ENCODE measurements around the gene TTC34.

TTC34 gene

DNA sequence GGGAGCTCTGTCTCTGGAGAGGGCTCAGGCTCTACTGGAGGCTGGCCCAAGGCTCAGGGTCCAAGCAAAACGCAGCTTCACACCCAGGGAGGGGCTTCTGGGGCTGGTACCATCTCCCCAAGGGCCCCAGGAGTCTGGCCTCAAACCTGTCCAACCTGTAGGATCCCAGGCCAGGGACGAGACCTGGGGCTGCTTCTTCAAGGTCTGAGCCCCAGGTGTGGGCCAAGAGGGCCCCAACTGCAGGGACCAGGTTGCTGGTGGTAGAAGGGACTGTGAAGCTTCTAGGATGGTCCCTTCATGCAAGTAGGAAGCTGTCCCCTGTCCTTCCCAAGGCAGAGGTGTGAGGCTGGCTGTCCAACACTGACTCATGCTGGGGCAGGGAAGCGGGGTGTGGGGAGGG is 160.9 kb downstream of the TTC34 start:
- Mint-ChIP-seq H3K36me3 (peaks cover 1% of the 10 kb centered on the region), H3K9me3 (peaks cover 4% of the 10 kb centered on the region), H3K4me1 (peaks cover 15% of the 10 kb centered on the region), H3K27ac (no peak overlapping the region), H3K27me3 (no peaks in the 10 kb centered on the region), H3K4me3 (peak overlapping the region; percentile 37)
- DNase-seq (ENCODE audit: low spot score in 2 of 2) (no peak), ATAC-seq (ENCODE audit: low read depth) (no peak)

DNA sequence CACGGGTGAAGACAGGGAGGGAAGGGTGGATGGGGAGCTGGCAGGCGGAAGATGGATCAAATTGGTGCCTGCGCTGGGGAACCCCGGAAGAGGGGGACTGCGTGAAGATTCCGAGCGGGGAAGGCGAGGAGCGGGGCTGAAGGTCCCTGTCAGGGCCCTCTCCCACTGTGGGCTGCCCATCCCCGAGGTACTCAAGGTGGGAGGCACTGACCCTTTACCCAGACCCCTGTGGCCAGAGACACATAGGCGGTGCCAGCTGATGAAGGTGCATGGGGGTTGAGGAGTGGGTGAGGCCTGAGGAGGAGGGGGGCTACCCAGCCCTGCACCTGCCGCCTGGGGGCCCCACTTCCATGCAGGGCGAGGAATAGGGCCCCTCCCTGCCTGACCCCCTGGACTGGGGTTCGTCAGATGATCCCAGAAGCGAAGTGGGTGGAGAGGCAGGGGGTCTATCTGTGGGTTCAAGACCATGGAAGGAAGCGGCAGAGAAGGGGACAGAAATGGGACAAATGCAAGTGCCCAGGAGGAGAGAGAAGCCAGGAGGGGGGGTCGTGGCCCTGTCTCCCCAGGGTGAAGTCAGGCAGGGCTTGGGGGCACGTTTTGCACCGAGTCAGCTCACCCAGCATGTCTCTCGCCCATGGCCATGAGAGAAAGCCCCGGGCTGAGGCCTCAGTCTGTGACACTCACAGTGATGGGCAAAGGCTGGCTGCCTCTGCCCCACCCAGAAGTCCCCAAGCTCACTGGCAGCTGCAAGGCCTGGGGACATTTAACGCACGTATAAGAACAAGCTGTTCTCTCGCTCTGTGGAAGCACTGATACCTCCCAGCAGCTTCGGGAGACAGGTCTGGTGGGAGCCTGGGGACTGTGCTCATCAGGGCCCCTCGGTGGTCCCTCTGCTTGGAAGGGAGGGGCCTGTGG is 161.6 kb downstream of the TTC34 start:
- Mint-ChIP-seq H3K27ac (peak overlapping the region; percentile 24), H3K36me3 (peaks cover 1% of the 10 kb centered on the region), H3K9me3 (peaks cover 4% of the 10 kb centered on the region), H3K27me3 (no peaks in the 10 kb centered on the region), H3K4me3 (peak overlapping the region; percentile 58), H3K4me1 (peaks cover 15% of the 10 kb centered on the region)
- ATAC-seq (ENCODE audit: low read depth) = no peak
- DNase-seq (ENCODE audit: low spot score in 2 of 2) = no peak

DNA sequence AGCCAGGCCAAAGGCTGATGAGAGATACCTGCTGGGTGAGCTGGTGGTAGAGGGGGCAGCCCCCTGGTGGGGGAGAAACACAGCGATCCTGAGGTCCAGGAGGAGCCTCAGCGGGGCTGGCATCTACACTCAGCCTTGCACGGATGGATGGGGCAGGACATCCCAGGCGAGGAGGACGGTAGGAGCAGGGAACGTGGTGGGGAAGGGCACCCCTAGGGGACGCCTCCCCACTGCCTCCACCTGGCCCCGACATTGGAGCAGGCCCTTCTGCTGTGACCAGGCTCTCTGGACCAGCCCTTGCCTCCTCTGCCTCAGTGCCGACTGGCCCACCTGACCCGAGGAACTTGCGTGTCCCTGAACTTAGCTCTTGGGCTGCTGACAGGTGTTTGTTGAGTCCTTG is 162.3 kb downstream of the TTC34 start:
- H3K27ac Mint-ChIP-seq = peak overlapping the region; percentile 24

DNA sequence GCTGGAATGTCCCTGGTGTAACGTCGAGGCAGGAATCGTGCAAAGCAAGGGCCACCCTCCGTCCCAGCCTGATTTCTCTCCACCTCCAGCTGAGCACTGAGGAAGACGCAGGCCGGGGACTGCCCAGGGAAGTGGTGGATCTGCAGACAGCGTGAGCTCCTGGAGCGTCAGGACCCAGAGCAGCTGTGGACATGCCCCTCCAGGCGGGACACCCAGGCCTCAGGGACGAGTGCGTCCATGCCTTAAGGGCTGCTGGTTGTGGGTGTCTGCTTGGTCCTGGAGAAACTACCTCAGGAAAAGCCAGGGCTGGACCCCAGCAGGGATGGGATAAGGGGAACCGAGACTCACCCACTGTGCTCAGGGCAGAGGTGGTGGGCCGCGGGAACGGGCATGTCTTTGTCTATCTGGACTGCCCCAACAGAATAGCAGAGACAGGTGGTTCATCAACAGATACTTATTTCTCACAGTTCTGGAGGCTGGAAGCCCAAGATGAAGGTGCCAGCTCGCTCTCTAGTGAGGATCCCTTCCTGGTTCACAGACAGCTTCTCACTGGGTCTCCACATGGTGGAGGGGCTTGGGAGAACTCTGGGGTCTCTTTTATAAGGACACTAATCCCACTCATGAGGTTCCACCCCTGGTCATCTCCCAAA is 162.9 kb downstream of the TTC34 start:
- ATAC-seq (ENCODE audit: low read depth) = no peak
- Mint-ChIP-seq H3K4me1 (peaks cover 11% of the 10 kb centered on the region), H3K36me3 (peaks cover 1% of the 10 kb centered on the region), H3K27ac (peak overlapping the region; percentile 24), H3K9me3 (peaks cover 4% of the 10 kb centered on the region), H3K27me3 (peaks cover 2% of the 10 kb centered on the region), H3K4me3 (no peak overlapping the region)
- no peak for DNase-seq (ENCODE audit: low spot score in 2 of 2)

More for the DNA sequence above, 162.3 kb downstream of the TTC34 start:
- ATAC-seq (ENCODE audit: low read depth) = no peak
- H3K9me3 Mint-ChIP-seq = peaks cover 4% of the 10 kb centered on the region
- DNase-seq (ENCODE audit: low spot score in 2 of 2) = no peak
- H3K4me1 Mint-ChIP-seq = peaks cover 15% of the 10 kb centered on the region
- H3K4me3 Mint-ChIP-seq = no peak overlapping the region
- peaks cover 2% of the 10 kb centered on the region for H3K27me3 Mint-ChIP-seq
- H3K36me3 Mint-ChIP-seq = peaks cover 1% of the 10 kb centered on the region

DNA sequence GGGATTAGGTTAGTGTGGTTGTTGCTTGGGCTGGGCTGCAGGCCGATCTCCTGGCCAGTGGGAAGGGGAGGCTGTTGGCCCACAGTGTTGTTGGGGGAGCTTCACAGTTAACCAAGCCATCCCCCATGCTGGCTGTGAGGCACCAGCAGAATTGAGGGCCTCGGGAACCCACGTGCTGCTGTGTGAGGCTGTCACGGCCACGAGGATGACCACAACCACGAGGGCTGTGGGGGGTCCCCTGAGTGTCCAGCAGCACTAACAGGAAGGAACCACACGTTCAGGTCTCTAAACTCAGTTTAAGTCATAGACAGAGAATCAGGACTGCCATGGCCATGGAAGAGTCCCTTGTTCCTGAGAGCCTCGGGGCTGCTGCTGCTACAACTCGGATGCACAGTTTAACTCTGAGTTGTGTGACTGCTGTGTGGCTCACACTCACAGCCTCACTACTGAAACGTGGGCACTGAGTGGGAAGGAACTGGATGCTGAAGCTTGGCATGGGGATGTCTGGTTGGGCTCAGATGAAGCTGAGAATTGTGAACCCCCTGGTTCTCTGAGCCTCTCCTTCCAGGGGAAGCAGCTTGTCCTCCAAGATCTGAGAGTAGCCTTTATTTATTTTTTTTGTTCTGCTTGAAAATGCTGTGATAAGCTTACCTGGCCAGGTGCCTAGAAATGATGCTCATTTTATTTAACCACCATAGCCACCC is 163.9 kb downstream of the TTC34 start:
- Mint-ChIP-seq H3K27me3 (peaks cover 4% of the 10 kb centered on the region), H3K9me3 (peaks cover 4% of the 10 kb centered on the region), H3K27ac (no peak overlapping the region), H3K36me3 (peaks cover 1% of the 10 kb centered on the region), H3K4me1 (peaks cover 9% of the 10 kb centered on the region), H3K4me3 (no peak overlapping the region)
- ATAC-seq (ENCODE audit: low read depth) (no peak), DNase-seq (ENCODE audit: low spot score in 2 of 2) (no peak)

DNA sequence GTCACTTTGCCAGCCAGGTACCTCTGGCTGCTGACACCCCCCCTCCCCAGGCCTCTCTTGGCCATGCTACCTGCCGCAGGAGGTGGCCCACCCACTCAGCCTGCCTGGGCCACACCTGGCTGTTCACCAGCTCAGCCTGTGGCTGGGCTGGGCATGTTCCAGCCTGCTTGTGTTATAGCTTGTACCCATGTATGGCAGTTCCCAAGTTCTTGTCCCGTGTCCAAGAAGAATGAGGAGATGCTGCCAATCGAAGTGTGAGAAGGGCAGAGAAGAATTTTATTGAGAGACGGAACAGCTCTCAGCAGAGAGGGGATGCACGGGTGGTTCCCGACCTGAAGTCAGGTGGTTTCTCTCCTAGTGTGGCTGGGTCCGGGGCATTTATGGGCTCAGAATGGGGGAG is 164.8 kb downstream of the TTC34 start:
- ATAC-seq (ENCODE audit: low read depth) = no peak
- Mint-ChIP-seq H3K27ac (no peak overlapping the region), H3K9me3 (peaks cover 4% of the 10 kb centered on the region), H3K4me3 (no peak overlapping the region), H3K36me3 (peaks cover 1% of the 10 kb centered on the region), H3K27me3 (peaks cover 9% of the 10 kb centered on the region), H3K4me1 (peaks cover 4% of the 10 kb centered on the region)
- no peak for DNase-seq (ENCODE audit: low spot score in 2 of 2)

DNA sequence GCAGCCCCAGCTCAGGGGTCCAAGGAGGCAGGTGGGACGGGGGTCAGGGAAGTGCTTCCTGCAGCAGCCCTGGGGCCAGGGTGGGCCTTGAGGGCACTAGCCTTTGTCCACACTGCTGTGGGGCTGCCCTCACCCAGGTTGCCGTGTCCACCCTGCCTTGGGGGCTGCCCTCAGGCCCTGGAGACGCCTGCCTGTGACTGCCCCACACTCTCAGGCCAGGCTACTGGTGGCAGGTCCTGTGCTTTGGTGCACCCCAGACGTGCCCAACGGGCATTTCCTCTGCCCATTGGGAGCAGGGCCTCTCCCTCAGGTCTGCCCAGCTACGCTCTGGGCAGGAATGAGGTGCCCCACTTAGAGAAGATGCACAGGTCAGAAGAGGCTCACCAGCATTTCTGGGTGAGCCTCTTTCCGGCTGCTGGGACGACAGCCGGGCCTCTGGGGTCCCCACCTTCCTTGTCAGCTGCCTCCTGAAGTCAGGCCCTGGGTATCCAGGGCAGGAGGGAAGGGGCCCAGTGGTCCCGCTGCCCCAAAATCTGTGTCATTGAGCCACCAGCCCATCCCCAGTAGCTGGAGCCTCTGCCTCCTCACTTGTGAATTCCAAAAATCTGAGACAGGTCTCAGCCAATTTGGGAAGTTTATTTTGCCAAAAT is 166.0 kb downstream of the TTC34 start:
- DNase-seq (ENCODE audit: low spot score in 2 of 2) (no peak), ATAC-seq (ENCODE audit: low read depth) (no peak)
- H3K4me3 Mint-ChIP-seq = no peak overlapping the region
- no peak overlapping the region for H3K27ac Mint-ChIP-seq
- peaks cover 4% of the 10 kb centered on the region for H3K9me3 Mint-ChIP-seq
- peaks cover 4% of the 10 kb centered on the region for H3K4me1 Mint-ChIP-seq
- peaks cover 1% of the 10 kb centered on the region for H3K36me3 Mint-ChIP-seq
- H3K27me3 Mint-ChIP-seq = peaks cover 15% of the 10 kb centered on the region

DNA sequence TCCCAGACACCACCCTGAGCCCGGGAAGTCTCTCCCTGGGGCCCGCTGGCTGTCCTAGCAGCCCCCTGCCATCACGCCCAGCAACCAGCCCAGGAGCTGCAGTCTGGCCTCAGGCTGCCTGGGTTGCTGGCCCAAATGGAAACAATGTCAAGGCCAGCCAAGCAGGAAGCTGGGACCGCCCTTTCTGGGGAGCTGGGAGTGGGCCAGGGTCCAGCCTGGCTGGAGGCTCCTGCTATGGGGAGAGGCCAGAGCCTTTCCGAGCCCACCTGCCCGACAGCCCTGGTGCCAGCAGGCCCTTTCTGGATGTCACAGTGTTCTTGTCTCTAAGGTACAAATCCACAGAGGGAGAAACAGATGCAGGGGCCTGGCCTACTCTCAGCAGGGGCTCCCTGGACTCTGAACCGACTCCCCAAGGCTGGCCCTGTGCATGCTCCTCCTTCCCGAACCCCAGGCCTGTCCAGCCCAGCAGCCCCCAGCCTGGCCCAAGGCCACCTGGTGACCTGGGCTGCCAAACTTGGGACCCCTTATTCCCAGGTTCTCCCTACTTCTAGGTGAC is 167.5 kb downstream of the TTC34 start:
- DNase-seq (ENCODE audit: low spot score in 2 of 2) (no peak), ATAC-seq (ENCODE audit: low read depth) (no peak)
- peaks cover 1% of the 10 kb centered on the region for H3K36me3 Mint-ChIP-seq
- H3K4me1 Mint-ChIP-seq = no peaks in the 10 kb centered on the region
- H3K4me3 Mint-ChIP-seq = no peak overlapping the region
- H3K27ac Mint-ChIP-seq = no peak overlapping the region
- H3K9me3 Mint-ChIP-seq = peaks cover 4% of the 10 kb centered on the region
- peaks cover 15% of the 10 kb centered on the region for H3K27me3 Mint-ChIP-seq

DNA sequence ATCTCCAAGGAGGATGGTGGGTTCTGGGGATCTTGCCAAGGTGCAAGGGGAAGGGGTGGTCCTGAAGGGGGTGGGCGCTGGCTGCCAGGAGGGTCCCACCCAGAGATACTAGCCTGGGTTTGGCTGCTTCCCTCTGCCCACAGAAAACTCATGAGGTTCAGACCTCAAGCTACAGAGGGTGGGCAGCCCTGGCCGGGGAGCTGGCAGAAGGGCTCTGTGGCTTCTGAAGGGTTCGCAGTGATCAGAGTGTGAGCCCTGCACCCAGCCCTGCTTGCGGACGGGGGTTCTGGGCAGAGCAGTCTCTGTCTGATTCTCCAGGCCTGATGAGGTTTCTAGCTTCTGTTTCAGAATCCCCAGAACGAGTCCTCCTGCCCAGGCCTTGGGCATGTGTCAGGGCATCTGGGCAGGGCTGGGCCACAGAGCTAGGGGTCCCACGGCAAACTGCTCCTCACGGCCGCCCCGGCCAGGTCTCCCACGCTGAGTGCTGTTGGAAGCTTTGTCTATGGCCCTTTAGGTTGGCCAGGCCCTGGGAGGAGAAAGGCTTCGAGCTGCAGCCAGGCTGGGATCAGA is 168.0 kb downstream of the TTC34 start:
- no peak overlapping the region for H3K4me3 Mint-ChIP-seq

DNA sequence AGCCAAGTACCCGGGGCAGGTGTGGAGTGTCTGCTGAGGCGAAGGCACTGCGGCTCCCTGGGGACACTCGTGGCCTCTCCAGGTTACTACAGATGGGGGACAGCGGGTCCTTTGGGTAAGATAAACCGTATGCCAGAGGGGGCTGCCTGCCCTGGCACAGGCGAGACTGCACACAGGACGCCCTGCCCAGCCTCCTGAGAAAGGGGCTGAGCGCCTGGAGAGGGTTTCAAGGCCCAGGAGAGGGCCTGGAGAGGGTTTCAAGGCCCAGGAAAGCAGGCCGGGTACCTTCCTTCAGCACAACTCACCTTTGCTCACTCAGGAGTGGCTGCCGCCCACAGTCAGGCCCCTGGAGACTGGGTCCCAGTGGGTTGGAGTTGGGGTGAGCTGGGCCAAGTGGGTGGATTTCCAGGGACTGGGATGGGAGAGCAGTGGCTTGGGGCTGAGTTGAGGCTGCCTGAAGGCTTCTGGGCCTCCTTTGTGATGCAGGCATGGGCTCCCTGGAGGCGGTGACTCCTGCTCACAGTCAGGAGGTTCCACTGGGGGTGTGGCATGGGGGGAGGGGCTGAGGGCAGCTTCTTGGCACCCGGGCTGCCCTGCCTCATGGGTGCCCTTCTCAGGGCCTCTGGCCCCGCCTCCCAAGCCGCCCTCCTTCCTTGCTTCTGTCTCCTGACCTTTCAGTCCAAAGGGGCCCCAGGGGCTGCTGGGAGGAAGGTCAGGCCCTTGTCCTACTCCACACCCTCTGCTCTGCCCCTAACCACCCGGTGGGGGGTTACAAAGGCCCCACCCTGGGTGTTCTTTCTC is 168.7 kb downstream of the TTC34 start, which contains the start of gene MMEL1:
MMEL1 (minus strand) TSS at position 456 of the 801 bp plus-strand sequence. CDS start 3,532 bp downstream, outside the sequence.
- no peaks in the 10 kb centered on the region for H3K4me1 Mint-ChIP-seq
- peaks cover 1% of the 10 kb centered on the region for H3K36me3 Mint-ChIP-seq
- ATAC-seq (ENCODE audit: low read depth) = no peak
- no peak for DNase-seq (ENCODE audit: low spot score in 2 of 2)
- peaks cover 15% of the 10 kb centered on the region for H3K27me3 Mint-ChIP-seq
- H3K9me3 Mint-ChIP-seq = peaks cover 4% of the 10 kb centered on the region
- H3K27ac Mint-ChIP-seq = no peak within 1 kb of the TSS
- H3K4me3 Mint-ChIP-seq = no peak within 1 kb of the TSS

More for the DNA sequence above, 168.0 kb downstream of the TTC34 start:
- no peaks in the 10 kb centered on the region for H3K4me1 Mint-ChIP-seq
- H3K36me3 Mint-ChIP-seq = peaks cover 1% of the 10 kb centered on the region
- H3K27me3 Mint-ChIP-seq = peaks cover 15% of the 10 kb centered on the region
- H3K27ac Mint-ChIP-seq = no peak overlapping the region
- peaks cover 4% of the 10 kb centered on the region for H3K9me3 Mint-ChIP-seq
- ATAC-seq (ENCODE audit: low read depth) (no peak), DNase-seq (ENCODE audit: low spot score in 2 of 2) (no peak)

DNA sequence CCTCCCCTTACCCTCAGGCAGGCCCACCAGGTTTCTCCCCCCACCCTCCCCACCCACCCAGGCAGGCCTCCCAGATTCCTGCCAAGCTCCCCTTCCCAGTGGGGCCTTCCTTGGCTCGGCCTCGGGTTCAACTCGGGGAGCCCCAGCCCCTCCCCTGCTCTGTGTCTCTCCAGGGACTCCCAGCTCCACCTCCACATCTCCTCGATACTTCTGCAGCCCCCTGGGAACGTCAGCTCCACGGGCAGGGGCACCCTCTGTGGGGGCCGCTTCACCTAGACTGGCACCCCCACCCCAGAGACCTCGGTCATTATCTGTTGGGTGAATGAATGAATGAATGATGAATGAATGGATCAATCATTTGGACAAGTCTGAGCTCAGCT is 169.5 kb downstream of the TTC34 start:
- H3K36me3 Mint-ChIP-seq = peaks cover 1% of the 10 kb centered on the region
- H3K27ac Mint-ChIP-seq = no peak overlapping the region
- H3K9me3 Mint-ChIP-seq = peaks cover 3% of the 10 kb centered on the region
- ATAC-seq (ENCODE audit: low read depth) (no peak), DNase-seq (ENCODE audit: low spot score in 2 of 2) (no peak)
- H3K27me3 Mint-ChIP-seq = peaks cover 18% of the 10 kb centered on the region
- no peaks in the 10 kb centered on the region for H3K4me1 Mint-ChIP-seq
- H3K4me3 Mint-ChIP-seq = no peak overlapping the region

DNA sequence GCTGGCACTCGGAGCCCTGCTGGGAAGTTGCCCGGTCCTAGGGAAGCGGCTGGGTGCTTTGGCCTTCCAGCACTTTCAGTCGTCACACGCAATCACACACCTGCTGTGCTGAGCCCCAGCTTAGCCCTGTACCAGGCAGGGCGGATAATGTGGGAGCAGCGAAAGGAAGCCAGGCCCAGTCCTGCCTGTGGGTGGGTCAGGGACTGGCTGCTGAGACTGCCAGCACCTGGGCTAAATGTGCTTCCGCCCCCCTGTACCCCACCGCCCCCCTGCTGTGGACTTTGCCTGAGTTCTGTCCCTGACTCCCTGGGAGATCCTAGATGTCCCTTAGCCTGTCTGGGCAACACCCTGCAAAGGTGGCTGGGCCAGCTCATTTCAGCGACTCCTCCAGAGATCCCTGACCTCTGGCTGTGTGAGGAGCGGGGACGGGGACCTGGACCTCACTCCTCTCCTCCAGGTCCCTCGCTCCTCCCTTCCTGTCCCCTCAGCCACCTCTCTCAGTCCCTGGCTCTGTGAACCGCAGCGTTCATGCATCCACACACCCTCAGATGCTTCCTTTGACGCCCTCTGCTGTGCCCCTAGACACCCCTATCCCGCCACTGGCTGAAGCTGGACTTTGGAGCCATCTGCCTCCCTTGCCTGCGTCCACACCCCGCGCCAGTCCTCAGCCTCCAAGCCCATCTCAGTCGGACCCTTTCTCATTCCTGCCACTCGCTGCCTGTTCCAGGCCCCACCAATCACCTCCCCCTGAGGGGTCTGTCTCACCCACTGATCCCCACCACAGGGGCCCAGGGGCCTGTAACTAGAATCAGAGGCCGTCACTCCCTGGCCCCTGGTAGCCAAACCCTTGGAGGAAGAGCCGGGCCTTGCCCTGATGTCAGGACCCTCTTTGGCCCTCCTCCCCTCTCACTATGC is 170.1 kb downstream of the TTC34 start:
- no peak overlapping the region for H3K27ac Mint-ChIP-seq
- DNase-seq (ENCODE audit: low spot score in 2 of 2) (no peak), ATAC-seq (ENCODE audit: low read depth) (no peak)
- peaks cover 22% of the 10 kb centered on the region for H3K27me3 Mint-ChIP-seq
- no peaks in the 10 kb centered on the region for H3K36me3 Mint-ChIP-seq
- no peaks in the 10 kb centered on the region for H3K4me1 Mint-ChIP-seq
- H3K9me3 Mint-ChIP-seq = no peaks in the 10 kb centered on the region
- no peak overlapping the region for H3K4me3 Mint-ChIP-seq
